T-helper 1 cell (primary cell): ENCODE data around the gene ARL16.
A peak's percentile ranks its signal among the peaks of the same experiment; 100 is the strongest.

ENCODE experiments used
- DNase-seq, 5 donors: peaks; one replicate each; pipeline ENCODE4 v3.0.0-alpha.2; 2012 to 2020
- total RNA-seq, 4 donors: gene quantifications; one replicate each; lab custom pipeline; 2026; lab: John Stamatoyannopoulos, UW

The ARL16 gene, protein sequence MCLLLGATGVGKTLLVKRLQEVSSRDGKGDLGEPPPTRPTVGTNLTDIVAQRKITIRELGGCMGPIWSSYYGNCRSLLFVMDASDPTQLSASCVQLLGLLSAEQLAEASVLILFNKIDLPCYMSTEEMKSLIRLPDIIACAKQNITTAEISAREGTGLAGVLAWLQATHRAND
- total RNA-seq: 17.9 to 31.3 (median 21.5) reads per million in 4 donors

- DNase-seq: peak; percentile 93 to 99 (median 95)
Observed at GRCh38 chr17:81683584-81684441, at the start of gene ARL16, which contains the start of gene HGS. TSS of gene ARL16 (minus strand) at chr17:81683797. CDS start at chr17:81683753, 44 bp downstream. TSS of gene HGS (plus strand) at chr17:81684011. CDS start at chr17:81684067, 56 bp downstream.

GRCh38 chr17:81727324-81728031, 43.9 kb upstream of the ARL16 start:
- no peak for DNase-seq

- no peak for DNase-seq
Observed at GRCh38 chr17:81726004-81726403, 42.4 kb upstream of the ARL16 start.

DNA sequence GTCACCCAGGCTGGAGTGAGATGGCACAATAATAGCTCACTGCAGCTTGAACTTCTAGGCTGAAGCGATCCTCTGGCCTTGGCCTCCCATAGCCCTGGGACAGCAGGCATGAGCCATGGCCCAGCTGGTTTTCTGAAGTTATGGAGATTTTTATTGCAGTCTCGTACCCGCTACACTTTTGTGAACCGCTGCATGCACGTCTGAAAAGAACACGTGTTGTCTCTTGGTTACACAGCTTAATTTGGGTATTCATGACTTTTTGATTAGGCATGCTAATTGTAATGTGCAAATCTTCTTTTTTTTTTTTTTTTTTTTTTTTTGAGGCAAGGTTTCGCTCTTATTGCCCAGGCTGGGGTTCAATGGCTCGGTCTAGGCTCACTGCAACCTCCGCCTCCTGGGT, 41.8 kb upstream of the ARL16 start:
- no peak for DNase-seq

- DNase-seq: no peak
Observed at GRCh38 chr17:81723651-81724209, 40.1 kb upstream of the ARL16 start.

- no peak for DNase-seq
Observed at GRCh38 chr17:81722184-81723120, 38.9 kb upstream of the ARL16 start.

GRCh38 chr17:81720267-81721071, 36.9 kb upstream of the ARL16 start:
- DNase-seq: no peak

- DNase-seq: no peak
Observed at GRCh38 chr17:81719410-81720266, 36.0 kb upstream of the ARL16 start.

- DNase-seq: no peak
Observed at GRCh38 chr17:81717766-81718089, 34.1 kb upstream of the ARL16 start.

DNA sequence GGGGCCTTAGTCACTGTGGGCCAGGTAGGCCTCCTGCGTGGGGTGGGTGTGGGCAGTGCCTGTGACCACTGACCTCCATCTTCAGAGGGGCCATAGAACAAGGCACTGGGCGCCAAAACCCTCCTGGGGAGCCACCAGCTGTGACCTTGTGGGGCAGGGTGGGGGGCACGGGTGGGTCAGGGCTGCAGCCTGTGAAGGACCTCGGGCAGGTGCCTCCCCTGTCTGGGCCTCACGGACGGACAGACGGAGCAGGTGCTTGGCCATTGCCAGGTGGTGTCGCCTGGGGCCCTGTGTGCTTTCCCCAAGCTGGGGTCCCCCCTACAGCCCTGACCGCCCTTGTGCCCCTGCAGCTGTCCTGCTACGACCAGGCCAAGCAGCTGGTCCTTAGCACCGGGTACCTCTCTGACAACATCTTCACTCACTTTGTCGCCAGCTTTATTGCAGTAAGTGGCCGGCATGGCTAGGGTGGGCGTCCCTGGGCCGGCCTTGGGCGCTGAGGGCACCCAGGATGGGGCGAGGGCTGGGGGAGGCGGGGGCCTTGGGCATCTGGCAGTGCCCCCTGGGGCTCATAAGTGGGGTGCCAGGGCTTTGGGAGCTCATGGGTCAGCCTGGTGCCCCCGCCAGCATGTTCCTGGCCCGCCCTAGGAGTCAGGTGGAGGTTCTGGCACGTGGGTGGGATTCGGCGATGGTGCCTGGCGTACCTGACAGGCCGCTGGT, 33.6 kb upstream of the ARL16 start:
- no peak for DNase-seq

DNA sequence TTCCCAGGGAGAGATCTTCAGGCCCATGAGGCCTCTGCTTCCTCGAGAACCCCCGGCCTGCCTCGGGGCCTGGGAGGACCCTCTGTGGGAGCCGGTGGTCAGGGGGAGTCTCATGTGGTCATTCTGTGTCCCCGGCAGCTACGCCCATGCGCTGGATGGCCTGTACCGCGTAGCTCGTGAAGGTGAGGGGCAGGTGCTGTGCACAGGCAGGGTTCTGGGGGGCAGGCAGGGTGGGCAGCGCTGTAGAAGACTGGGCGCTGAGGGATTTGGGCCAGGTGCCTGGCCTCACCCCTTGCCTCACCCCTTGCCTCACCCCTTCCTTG, 33.0 kb upstream of the ARL16 start:
- no peak for DNase-seq

DNA sequence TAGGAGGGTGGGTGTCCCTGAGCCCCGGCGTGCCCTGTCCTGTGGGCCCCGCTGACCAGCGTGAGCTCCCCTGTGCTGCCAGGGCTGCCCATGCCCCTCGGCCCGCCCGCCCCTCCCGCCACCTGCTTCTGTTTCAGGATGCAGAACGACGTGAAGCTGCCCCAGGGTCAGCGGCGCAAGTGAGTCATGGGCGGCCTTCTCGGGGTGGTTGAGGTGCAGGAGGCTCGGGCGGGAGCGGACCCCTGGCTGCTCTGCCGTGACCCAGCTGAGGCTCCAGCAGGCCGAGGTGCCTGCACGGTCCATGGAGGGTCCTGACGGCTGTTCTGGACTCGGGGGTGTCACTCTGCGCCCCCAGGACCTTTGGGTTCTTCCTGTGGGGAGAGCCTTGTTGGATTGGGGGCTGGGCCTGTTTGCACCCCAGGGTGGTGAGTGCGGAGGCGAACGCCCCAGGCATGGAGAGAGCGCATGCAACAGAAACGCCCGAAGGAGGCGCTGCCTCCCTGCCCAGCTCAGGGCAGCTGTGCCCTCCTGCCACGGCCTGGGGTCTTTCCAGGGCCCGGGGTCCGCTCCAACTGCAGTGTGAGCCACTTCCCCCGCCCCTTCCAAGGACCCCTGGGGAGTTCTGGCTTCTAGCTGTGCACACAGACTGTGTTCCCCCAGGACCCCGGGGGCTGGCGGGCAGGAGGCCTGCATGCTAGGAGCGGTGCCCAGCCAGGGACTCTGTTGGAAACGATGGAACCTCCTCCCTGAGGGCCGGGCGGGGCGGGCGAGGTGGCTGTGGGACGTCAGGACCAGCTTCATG, 32.5 kb upstream of the ARL16 start:
- no peak for DNase-seq

DNA sequence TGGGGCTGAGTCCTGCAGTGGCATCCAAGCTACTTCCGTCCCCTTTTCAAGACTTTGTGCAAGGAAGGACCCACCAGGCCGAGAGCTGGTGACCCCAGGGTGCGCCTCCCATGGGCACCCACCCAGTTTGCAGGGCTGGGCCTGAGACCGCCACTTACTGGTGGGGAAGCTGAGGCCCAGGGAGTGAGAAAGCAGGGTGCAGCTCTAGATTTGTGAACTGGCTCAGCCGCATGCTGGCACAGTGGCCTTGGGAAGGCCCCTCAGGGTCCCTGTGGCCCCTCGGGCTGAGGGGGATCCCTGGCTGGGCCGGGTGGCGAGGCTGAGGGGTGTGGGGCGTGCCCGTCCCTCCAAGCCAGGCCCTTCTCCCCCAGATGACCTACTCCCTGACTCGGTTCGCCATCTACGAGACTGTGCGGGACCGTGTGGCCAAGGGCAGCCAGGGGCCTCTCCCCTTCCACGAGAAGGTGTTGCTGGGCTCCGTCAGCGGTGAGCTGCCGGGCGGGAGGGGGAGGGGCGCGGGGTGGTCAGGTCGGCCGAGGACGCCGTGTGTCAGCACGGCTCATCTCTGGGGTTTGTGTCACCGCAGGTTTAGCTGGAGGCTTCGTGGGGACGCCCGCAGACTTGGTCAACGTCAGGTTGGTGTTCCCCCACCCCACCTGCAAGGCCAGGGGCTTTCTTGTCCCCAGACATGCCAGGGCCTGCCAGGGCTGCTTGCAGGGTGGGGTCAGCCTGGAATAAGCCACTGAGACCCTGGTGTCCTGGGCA, 31.7 kb upstream of the ARL16 start:
- no peak for DNase-seq

GRCh38 chr17:81714412-81715106, 31.0 kb upstream of the ARL16 start:
- DNase-seq: no peak

- DNase-seq: no peak
Observed at GRCh38 chr17:81713556-81714411, 30.2 kb upstream of the ARL16 start.

DNA sequence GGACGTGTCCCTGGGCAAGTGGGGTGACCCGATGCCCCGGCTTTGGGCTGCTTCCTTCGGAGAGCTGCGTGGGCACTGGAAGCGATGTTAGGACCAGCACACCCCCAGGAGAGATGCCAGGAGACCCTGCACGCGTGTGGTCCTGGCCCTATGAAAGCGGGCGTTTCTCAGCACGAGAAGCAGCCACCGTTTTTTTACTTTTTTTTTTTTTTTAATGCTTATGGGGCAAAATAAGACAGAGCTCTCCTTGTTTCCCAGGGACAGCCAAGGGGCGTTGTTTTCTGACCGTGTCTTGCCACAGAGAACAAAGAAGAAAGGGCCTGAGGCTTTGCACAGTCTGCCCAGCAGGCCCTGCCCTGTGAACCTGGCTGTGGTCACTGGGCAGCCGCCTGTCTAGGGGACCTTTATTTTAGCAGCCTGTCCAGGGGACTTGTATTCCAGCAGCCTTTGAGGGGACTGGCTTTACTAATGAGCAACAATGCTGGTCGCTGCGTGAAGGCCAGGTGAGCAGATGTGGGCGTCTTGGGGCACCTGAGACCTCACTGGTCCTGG, 29.5 kb upstream of the ARL16 start:
- DNase-seq: no peak
